Lung (tissue), 12 donors: ENCODE data around the gene SLC49A4. TPM values are rescaled to one million over a fixed set of nuclear protein-coding genes. Genes with fewer than 3 reads are reported as not detected.

Experiments
- ATAC-seq: fragments of 200-7000 bp; cut with Tn5 transposase; one replicate; pipeline ENCODE4 v1.9.1; 2020; ENCODE audit warnings: moderate number of reproducible peaks; ENCODE audit not compliant: insufficient read depth, low FRiP score
- DNase-seq, 3 donors: peaks; one replicate each; pipeline ENCODE4 v3.0.0-alpha.2; 2013 to 2017
- H3K27ac ChIP-seq, 2 donors: one replicate each; pipeline ENCODE4 v1.5.1; 2013; ENCODE audit warnings: mild to moderate bottlenecking in 2 of 2, moderate library complexity in 2 of 2, control low read depth in 1 of 2, inconsistent platforms in 1 of 2, low read depth in 1 of 2, low read length in 1 of 2
- H3K27me3 ChIP-seq, 3 donors: one replicate each; pipeline ENCODE4 v1.5.1; 2013; ENCODE audit warnings: low read length in 2 of 3; ENCODE audit not compliant: control insufficient read depth in 3 of 3, insufficient read depth in 3 of 3
- H3K36me3 ChIP-seq, 4 donors: one replicate each; pipeline ENCODE4 v1.5.1; 2013; ENCODE audit warnings: low read length in 4 of 4, mild to moderate bottlenecking in 1 of 4, moderate library complexity in 1 of 4; ENCODE audit not compliant: control insufficient read depth in 4 of 4, insufficient read depth in 4 of 4
- H3K4me1 ChIP-seq, 5 donors: one replicate each; pipeline ENCODE4 v1.5.1; 2013; ENCODE audit warnings: low read length in 5 of 5, mild to moderate bottlenecking in 2 of 5, moderate library complexity in 1 of 5; ENCODE audit not compliant: control insufficient read depth in 5 of 5, insufficient read depth in 5 of 5
- H3K4me3 ChIP-seq: one replicate; pipeline ENCODE4 v1.5.1; 2013; ENCODE audit warnings: mild to moderate bottlenecking, control low read depth, moderate library complexity
- H3K9ac ChIP-seq, 2 donors: one replicate each; pipeline ENCODE4 v1.5.1; 2013; ENCODE audit warnings: low read length in 2 of 2, control low read depth in 1 of 2; ENCODE audit not compliant: insufficient read depth in 1 of 2
- H3K9me3 ChIP-seq, 4 donors: one replicate each; pipeline ENCODE4 v1.5.1; 2013; ENCODE audit warnings: low read length in 3 of 4, mild to moderate bottlenecking in 1 of 4, moderate library complexity in 1 of 4; ENCODE audit not compliant: control insufficient read depth in 4 of 4, insufficient read depth in 3 of 4
- WGBS, 2 donors: extraction: QIAGEN DNeasy Blood & Tissue Kit; methylation state at CpG; one replicate each; pipeline ENCODE4 v1.1.7; 2013; 5-methylcytosine and 5-hydroxymethylcytosine counted together
- polyA plus RNA-seq, 2 donors: library from polyadenylated mRNA; stranded (reverse); fragments of 200-250 nt; gene quantifications; one replicate each; pipeline ENCODE4 v1.2.1, GENCODE V29; 2013
- total RNA-seq, 2 donors: library from RNA; depleted of rRNA in 1 of 2; stranded (reverse); fragments of >200 nt in 1 of 2; gene quantifications; one replicate each; pipeline ENCODE4 v1.2.1, GENCODE V29; 2014 to 2021
- TF ChIP-seq, protein P1 (sequence below): IDR thresholded peaks from 2 replicates; pipeline ENCODE4 v1.5.1; 2012; ENCODE audit warnings: mild to moderate bottlenecking; ENCODE audit errors: control extremely low read depth, extremely low read depth
- donor health status: control.
- donor health status: control.
- donor health status: Bipolar disorder and iron deficiency.
- donor health status: healthy.
- donor health status: DM: yes; HTN: yes; CAD: no.

Gene SLC49A4
- total and polyA plus RNA-seq, 4 donors = 3.9 to 24.4 (median 9.9) TPM

DNA sequence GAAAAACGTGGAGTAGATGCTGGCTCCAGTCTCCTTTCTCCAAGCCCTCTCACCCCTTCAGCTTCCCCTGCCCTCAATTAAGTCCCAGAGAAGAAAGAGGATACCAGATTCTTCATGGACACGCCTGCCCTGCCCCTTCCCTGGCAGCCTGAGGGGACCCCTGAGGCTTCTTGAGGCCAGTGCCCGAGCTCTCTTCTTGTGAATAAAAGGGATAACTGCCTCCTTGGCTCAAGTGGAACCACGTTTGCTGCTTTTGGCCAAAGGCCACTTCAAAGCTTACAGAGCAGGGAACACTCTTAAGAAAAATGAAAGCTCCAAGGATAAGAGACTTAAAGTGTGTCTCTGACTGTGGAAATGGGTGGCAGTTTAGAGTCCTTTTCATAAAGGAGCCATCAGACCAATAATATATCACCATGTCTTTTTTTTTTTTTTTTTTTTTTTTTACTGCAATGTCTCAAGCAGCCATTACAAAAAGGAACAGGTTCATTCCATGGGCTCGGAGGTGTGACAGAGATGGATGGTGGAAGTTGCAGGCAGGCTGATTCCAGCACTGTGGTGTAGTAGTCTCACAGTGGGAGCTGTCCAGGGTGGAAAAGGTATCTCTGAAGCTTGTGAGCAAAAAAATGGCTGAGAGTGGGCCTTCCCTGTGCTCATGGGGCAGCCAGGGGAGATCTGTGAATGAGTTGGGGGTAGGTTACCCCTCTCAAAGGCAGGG is 123.9 kb downstream of the SLC49A4 start:
- DNase-seq (peak in 1 of 3 donors; percentile 40), ATAC-seq (no peak)
- H3K4me1 ChIP-seq = peaks cover 0 to 4% (median 0%) of the 10 kb centered on the region in 5 donors
- peaks cover 0 to 54% (median 31%) of the 10 kb centered on the region in 3 donors for H3K27me3 ChIP-seq
- 52 to 73% methylated on average over 5 of the region's 5 CpGs for WGBS, 2 donors
- TF ChIP-seq, protein P1, sequence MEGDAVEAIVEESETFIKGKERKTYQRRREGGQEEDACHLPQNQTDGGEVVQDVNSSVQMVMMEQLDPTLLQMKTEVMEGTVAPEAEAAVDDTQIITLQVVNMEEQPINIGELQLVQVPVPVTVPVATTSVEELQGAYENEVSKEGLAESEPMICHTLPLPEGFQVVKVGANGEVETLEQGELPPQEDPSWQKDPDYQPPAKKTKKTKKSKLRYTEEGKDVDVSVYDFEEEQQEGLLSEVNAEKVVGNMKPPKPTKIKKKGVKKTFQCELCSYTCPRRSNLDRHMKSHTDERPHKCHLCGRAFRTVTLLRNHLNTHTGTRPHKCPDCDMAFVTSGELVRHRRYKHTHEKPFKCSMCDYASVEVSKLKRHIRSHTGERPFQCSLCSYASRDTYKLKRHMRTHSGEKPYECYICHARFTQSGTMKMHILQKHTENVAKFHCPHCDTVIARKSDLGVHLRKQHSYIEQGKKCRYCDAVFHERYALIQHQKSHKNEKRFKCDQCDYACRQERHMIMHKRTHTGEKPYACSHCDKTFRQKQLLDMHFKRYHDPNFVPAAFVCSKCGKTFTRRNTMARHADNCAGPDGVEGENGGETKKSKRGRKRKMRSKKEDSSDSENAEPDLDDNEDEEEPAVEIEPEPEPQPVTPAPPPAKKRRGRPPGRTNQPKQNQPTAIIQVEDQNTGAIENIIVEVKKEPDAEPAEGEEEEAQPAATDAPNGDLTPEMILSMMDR = no peak
- no peak overlapping the region for H3K27ac ChIP-seq
- peaks cover 0 to 1% (median 0%) of the 10 kb centered on the region in 4 donors for H3K36me3 ChIP-seq
- H3K9me3 ChIP-seq = peaks cover 0 to 5% (median 0%) of the 10 kb centered on the region in 4 donors
- H3K9ac ChIP-seq = no peak overlapping the region
- H3K4me3 ChIP-seq = no peak overlapping the region

DNA sequence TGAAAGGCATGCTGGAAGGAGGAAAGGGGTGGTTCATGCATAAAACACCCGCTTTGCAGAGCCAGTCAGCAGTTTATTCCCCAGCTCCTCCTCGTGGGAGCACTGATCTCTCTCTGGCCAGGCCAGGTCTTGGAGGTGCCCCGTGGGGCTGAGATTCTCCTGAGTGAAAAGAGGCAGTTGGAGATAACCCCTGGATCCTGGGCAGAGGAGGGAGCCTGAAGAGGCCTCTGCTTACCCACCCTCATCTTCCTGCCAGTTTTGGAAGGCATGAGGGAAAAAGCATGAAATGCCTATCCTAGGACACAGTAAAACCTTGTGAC is 124.4 kb downstream of the SLC49A4 start:
- Histone ChIP-seq H3K4me3 (no peak overlapping the region), H3K9me3 (peaks cover 0 to 5% (median 0%) of the 10 kb centered on the region in 4 donors), H3K36me3 (peaks cover 0 to 1% (median 0%) of the 10 kb centered on the region in 4 donors), H3K9ac (no peak overlapping the region), H3K27ac (no peak overlapping the region), H3K27me3 (peaks cover 0 to 53% (median 28%) of the 10 kb centered on the region in 3 donors), H3K4me1 (peaks cover 0 to 4% (median 0%) of the 10 kb centered on the region in 5 donors)
- ATAC-seq = no peak
- DNase-seq = no peak
- 72 to 83% methylated on average over 3 of the region's 3 CpGs for WGBS, 2 donors
- TF ChIP-seq, protein P1 = no peak

DNA sequence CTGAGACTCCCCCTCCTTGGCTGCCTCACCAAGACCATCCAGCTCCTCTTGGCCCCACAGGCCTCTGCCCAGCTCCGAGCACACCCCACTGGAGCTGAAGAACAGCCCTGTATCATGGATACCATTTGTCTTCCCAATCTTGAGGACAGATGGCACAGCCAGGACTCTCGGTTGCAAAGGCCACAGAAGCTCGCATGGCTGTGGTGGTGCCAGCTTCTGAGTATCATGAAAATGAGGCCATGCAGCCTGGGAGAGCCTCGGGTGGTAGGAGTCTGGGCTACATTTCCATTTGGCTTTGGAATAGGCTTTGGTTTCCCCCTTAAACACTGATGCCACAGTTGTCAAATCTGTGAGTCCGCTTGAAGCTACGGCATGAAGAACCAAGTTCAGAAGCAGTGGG is 126.1 kb downstream of the SLC49A4 start:
- no peak for ATAC-seq
- Histone ChIP-seq H3K4me3 (no peak overlapping the region), H3K4me1 (peaks cover 0 to 4% (median 0%) of the 10 kb centered on the region in 5 donors), H3K27ac (no peak overlapping the region), H3K36me3 (peaks cover 0 to 1% (median 0%) of the 10 kb centered on the region in 4 donors), H3K9ac (no peak overlapping the region), H3K27me3 (peaks cover 0 to 49% (median 28%) of the 10 kb centered on the region in 3 donors), H3K9me3 (peaks cover 0 to 5% (median 0%) of the 10 kb centered on the region in 4 donors)
- TF ChIP-seq, protein P1 = no peak
- 84 to 86% methylated on average over 6 of the region's 6 CpGs for WGBS, 2 donors
- no peak for DNase-seq
